Smooth muscle cell (in vitro differentiated cells): ENCODE measurements around the gene AASDHPPT. TPM values are rescaled to one million over a fixed set of nuclear protein-coding genes. Genes with fewer than 3 reads are reported as not detected.
A peak's percentile ranks its signal among the peaks of the same experiment; 100 is the strongest.

Experiments used
- DNase-seq: peaks from one replicate; lab custom pipeline; 2025; ENCODE audit not compliant: unreplicated experiment; lab: John Stamatoyannopoulos, UW
- H2AFZ ChIP-seq: fragments of 200-600 bp; sonication (generic); 2 replicates; pipeline ENCODE4 v1.6.0; 2016; ENCODE audit warnings: antibody characterized with exemption, low read depth, mild to moderate bottlenecking
- H3F3A ChIP-seq: fragments of 200-600 bp; sonication (generic); 2 replicates; pipeline ENCODE4 v1.6.0; 2017; ENCODE audit warnings: antibody characterized with exemption, low read depth
- H3K27ac ChIP-seq: fragments of 200-600 bp; sonication (generic); 2 replicates; pipeline ENCODE4 v1.5.1; 2016; ENCODE audit warnings: low read depth, mild to moderate bottlenecking
- H3K27me3 ChIP-seq: fragments of 200-600 bp; sonication (generic); 2 replicates; pipeline ENCODE4 v1.6.1; 2016; ENCODE audit warnings: low read depth, mild to moderate bottlenecking
- H3K36me3 ChIP-seq: fragments of 200-600 bp; sonication (generic); 2 replicates; pipeline ENCODE4 v1.5.1; 2016; ENCODE audit warnings: low read depth
- H3K4me1 ChIP-seq: fragments of 200-600 bp; sonication (generic); 2 replicates; pipeline ENCODE4 v1.5.1; 2016; ENCODE audit warnings: low read depth
- H3K4me2 ChIP-seq: fragments of 200-600 bp; sonication (generic); 2 replicates; pipeline ENCODE4 v1.6.0; 2016; ENCODE audit warnings: mild to moderate bottlenecking
- H3K4me3 ChIP-seq: fragments of 200-600 bp; sonication (generic); 2 replicates; pipeline ENCODE4 v1.5.1; 2016; ENCODE audit warnings: mild to moderate bottlenecking
- H3K79me2 ChIP-seq: fragments of 200-600 bp; sonication (generic); 2 replicates; pipeline ENCODE4 v1.6.0; 2016; ENCODE audit warnings: low read depth, mild to moderate bottlenecking
- H3K9ac ChIP-seq: fragments of 200-600 bp; sonication (generic); 2 replicates; pipeline ENCODE4 v1.6.0; 2016; ENCODE audit warnings: low read depth
- H3K9me3 ChIP-seq: fragments of 200-600 bp; sonication (generic); replicated peaks from 2 replicates; pipeline ENCODE4 v1.5.1; 2016; ENCODE audit warnings: low read depth
- H4K20me1 ChIP-seq: fragments of 200-600 bp; sonication (generic); 2 replicates; pipeline ENCODE4 v1.6.0; 2016; ENCODE audit warnings: low read depth
- WGBS: methylation state at CpG from one replicate; pipeline ENCODE4 v1.1.7; 2016; ENCODE audit warnings: low lambda C conversion rate; 5-methylcytosine and 5-hydroxymethylcytosine counted together
- polyA plus RNA-seq: library from polyadenylated mRNA; unstranded; fragments of >200 nt; fragmentation: Nextera tagmentation; extraction: Ambion mirVana; gene quantifications from 2 replicates; pipeline ENCODE4 v1.2.1, GENCODE V29; 2016
- total RNA-seq: library from RNA; depleted of rRNA; stranded (reverse); fragments of >200 nt; gene quantifications from 2 replicates; pipeline ENCODE4 v1.2.3, GENCODE V29; 2014
- TF ChIP-seq, protein P1 (sequence below): fragments of 200-600 bp; sonication (generic); IDR thresholded peaks from 2 replicates; pipeline ENCODE4 v1.5.1; 2017; ENCODE audit warnings: borderline replicate concordance, mild to moderate bottlenecking, antibody characterized with exemption; ENCODE audit not compliant: insufficient read depth, poor library complexity, severe bottlenecking

The AASDHPPT gene
- total and polyA plus RNA-seq, 2 experiments from 2014 or later, result 35.6 to 78.7 TPM

DNA sequence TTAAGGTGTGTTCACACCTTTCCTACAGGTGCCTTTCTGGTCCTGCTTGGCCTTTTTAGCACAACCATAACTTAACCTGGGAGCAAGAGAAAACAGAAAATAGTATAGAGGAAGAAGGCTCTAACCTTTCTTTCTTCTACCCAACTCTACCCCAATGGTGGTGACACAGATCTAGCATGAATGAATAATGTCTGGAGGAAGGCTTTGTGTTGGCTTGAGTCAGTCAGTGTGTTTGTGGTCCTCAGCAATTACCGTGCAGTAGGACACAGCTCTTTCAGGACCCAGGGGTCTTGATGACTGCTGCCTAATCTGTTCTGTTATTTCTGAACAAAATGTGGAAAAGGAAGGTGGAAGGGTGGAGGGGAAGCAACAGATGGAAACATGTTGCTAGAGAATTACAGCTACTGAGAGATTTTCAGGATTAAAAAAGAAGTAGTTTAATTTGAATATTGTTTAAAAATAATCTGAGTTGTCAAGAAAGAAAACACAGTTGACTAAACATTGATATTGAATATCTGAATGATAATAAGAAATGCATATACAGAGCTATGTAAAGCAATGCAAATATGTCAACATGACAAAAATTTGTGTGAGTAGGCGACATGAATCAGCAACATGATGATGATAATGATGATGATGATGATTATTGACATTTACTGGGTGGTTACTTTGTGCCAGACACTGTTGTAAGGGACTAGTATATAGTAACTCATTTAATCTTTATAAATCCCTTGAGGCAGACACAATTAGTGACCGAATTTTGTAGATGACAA lies 55.3 kb downstream of the AASDHPPT start:
- DNase-seq, result no peak
- H3F3A ChIP-seq, result no peaks in the 10 kb centered on the region
- no peaks in the 10 kb centered on the region for H3K9me3 ChIP-seq
- WGBS, result 86% methylated on average over 3 of the region's 3 CpGs
- no peaks in the 10 kb centered on the region for H4K20me1 ChIP-seq
- no peaks in the 10 kb centered on the region for H3K79me2 ChIP-seq
- no peak overlapping the region for H3K27ac ChIP-seq
- H3K36me3 ChIP-seq, result no peaks in the 10 kb centered on the region
- TF ChIP-seq, protein P1, sequence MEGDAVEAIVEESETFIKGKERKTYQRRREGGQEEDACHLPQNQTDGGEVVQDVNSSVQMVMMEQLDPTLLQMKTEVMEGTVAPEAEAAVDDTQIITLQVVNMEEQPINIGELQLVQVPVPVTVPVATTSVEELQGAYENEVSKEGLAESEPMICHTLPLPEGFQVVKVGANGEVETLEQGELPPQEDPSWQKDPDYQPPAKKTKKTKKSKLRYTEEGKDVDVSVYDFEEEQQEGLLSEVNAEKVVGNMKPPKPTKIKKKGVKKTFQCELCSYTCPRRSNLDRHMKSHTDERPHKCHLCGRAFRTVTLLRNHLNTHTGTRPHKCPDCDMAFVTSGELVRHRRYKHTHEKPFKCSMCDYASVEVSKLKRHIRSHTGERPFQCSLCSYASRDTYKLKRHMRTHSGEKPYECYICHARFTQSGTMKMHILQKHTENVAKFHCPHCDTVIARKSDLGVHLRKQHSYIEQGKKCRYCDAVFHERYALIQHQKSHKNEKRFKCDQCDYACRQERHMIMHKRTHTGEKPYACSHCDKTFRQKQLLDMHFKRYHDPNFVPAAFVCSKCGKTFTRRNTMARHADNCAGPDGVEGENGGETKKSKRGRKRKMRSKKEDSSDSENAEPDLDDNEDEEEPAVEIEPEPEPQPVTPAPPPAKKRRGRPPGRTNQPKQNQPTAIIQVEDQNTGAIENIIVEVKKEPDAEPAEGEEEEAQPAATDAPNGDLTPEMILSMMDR, result no peak
- no peak overlapping the region for H2AFZ ChIP-seq
- H3K4me2 ChIP-seq, result no peak overlapping the region
- no peaks in the 10 kb centered on the region for H3K4me1 ChIP-seq
- H3K4me3 ChIP-seq, result no peak overlapping the region
- no peak overlapping the region for H3K9ac ChIP-seq
- peaks cover 2% of the 10 kb centered on the region for H3K27me3 ChIP-seq

DNA sequence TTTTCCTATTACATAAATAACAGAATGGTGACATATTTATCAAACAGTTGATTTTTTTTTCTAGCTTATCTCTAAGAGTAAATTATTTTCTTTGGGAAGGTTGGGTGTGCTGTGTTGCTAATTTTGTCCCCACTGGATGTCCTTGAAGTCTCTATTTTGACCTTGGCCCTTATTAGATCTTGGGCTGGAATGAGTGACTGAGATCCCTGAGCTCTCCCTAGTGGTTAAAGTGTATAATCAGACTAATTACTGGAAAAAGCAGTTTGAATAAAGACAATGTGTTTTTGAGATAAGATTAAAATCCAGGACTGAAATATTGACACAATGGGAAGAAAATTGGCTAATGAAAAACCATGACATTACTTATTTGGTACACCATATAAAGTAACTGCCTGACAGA lies 56.1 kb downstream of the AASDHPPT start:
- no peaks in the 10 kb centered on the region for H4K20me1 ChIP-seq
- H3K9me3 ChIP-seq, result no peaks in the 10 kb centered on the region
- H3K4me2 ChIP-seq, result no peak overlapping the region
- H3K27me3 ChIP-seq, result no peaks in the 10 kb centered on the region
- TF ChIP-seq, protein P1, result peak; percentile 16
- H3F3A ChIP-seq, result no peaks in the 10 kb centered on the region
- no peak overlapping the region for H2AFZ ChIP-seq
- no peak overlapping the region for H3K9ac ChIP-seq
- no peak overlapping the region for H3K27ac ChIP-seq
- H3K4me1 ChIP-seq, result no peaks in the 10 kb centered on the region
- H3K36me3 ChIP-seq, result no peaks in the 10 kb centered on the region
- no peaks in the 10 kb centered on the region for H3K79me2 ChIP-seq
- DNase-seq, result no peak
- H3K4me3 ChIP-seq, result no peak overlapping the region

DNA sequence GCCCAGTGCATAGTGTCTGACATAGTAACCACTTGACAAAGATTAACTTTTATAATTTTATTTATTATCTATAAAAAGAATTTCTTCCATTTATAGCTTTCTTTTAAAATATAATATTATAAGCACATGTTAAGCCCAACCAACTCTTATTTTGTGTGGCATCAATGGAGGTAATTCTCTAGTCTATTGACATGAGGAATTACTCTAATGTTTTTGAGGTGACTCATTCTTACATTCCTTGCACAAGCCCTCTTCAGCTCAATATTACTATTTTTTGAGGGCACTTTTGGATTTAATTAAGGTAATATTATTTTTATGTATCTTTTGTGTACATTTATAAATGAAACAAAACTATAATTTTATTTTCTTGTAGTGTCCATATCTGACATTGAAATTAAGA lies 59.6 kb downstream of the AASDHPPT start:
- no peaks in the 10 kb centered on the region for H3K36me3 ChIP-seq
- no peaks in the 10 kb centered on the region for H3K27me3 ChIP-seq
- no peaks in the 10 kb centered on the region for H3K4me1 ChIP-seq
- H3K9ac ChIP-seq, result no peak overlapping the region
- no peak for DNase-seq
- no peaks in the 10 kb centered on the region for H3K79me2 ChIP-seq
- no peak overlapping the region for H3K27ac ChIP-seq
- H3K4me3 ChIP-seq, result no peak overlapping the region
- no peak overlapping the region for H3K4me2 ChIP-seq
- no peaks in the 10 kb centered on the region for H3F3A ChIP-seq
- no peaks in the 10 kb centered on the region for H4K20me1 ChIP-seq
- H2AFZ ChIP-seq, result no peak overlapping the region
- TF ChIP-seq, protein P1, result no peak
- H3K9me3 ChIP-seq, result no peaks in the 10 kb centered on the region

DNA sequence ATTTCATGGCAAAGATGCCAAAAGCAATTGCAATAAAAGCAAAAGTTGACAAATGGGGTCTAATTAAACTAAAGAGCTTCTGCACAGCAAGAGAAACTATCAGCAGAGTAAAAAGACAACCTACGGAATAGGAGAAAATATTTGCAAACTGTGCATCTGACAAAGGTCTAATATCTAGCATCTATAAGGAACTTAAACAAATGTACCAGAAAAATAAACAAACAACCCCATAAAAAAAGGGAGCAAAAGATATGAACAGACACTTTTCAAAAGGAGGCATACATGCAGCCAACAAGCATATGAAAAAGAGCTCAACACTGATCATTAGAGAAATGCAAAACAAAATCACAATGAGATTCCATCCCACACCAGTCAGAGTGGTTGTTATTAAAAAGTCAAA lies 60.3 kb downstream of the AASDHPPT start:
- no peaks in the 10 kb centered on the region for H4K20me1 ChIP-seq
- TF ChIP-seq, protein P1, result no peak
- H3K36me3 ChIP-seq, result no peaks in the 10 kb centered on the region
- no peak overlapping the region for H3K9ac ChIP-seq
- no peak overlapping the region for H3K4me2 ChIP-seq
- no peak overlapping the region for H2AFZ ChIP-seq
- no peaks in the 10 kb centered on the region for H3K9me3 ChIP-seq
- H3K4me3 ChIP-seq, result no peak overlapping the region
- no peaks in the 10 kb centered on the region for H3K4me1 ChIP-seq
- no peaks in the 10 kb centered on the region for H3K79me2 ChIP-seq
- H3K27ac ChIP-seq, result no peak overlapping the region
- H3K27me3 ChIP-seq, result no peaks in the 10 kb centered on the region
- no peak for DNase-seq
- WGBS, result 93% methylated on average over 1 of the region's 1 CpG
- H3F3A ChIP-seq, result no peaks in the 10 kb centered on the region
